ENCODE data around the gene CTNS.

GRCh38 chr17:3667366-3668278 lies 31.1 kb downstream of the CTNS start:
- TF ChIP-seq CTCF (IDR thresholded peaks at IDR 0.05 in 4 of 5, conservative IDR thresholded peaks at IDR 0.05 in 1 of 5), result no peak
- TF ChIP-seq POLR2A (IDR thresholded peaks at IDR 0.05), result no peak
